H1 (cell line): ENCODE data around the gene CCDC74A. TPM values are rescaled to one million over a fixed set of nuclear protein-coding genes. Genes with fewer than 3 reads are reported as not detected.

ENCODE experiments used
- BRCA1 ChIP-seq: IDR thresholded peaks from 2 replicates; pipeline ENCODE4 v1.6.1; 2012; ENCODE audit warnings: low read depth, low read length, improper control_type of control experiment
- CBX8 ChIP-seq: fragments of 300-800, 300-1000 bp; sonication (generic); IDR thresholded peaks from 2 replicates; pipeline ENCODE4 v1.7.1; 2016; ENCODE audit warnings: low read depth, low read length, borderline replicate concordance
- CHD7 ChIP-seq: fragments of 300-600 bp; sonication (generic); IDR thresholded peaks from 2 replicates; pipeline ENCODE4 v1.7.1; 2012; ENCODE audit warnings: low read length, moderate library complexity, mild to moderate bottlenecking, inconsistent platforms; ENCODE audit not compliant: insufficient replicate concordance
- MAFK ChIP-seq: IDR thresholded peaks from 2 replicates; pipeline ENCODE4 v1.6.1; 2012; ENCODE audit warnings: low read depth, mild to moderate bottlenecking, improper control_type of control experiment, low read length
- NRF1 ChIP-seq: IDR thresholded peaks from 2 replicates; pipeline ENCODE4 v1.6.1; 2011; ENCODE audit warnings: mild to moderate bottlenecking, low read depth, low read length, improper control_type of control experiment
- RBBP5 ChIP-seq: IDR thresholded peaks from 2 replicates; pipeline ENCODE4 v1.7.1; 2012; ENCODE audit warnings: low read depth, mild to moderate bottlenecking, inconsistent platforms, low read length, moderate library complexity, borderline replicate concordance
- RXRA ChIP-seq: IDR thresholded peaks from 2 replicates; pipeline ENCODE4 v1.6.1; 2011; ENCODE audit warnings: low read depth, mild to moderate bottlenecking, low read length, moderate library complexity; ENCODE audit not compliant: insufficient read depth
- SIX5 ChIP-seq: IDR thresholded peaks from 2 replicates; pipeline ENCODE4 v1.6.1; 2011; ENCODE audit warnings: mild to moderate bottlenecking, low read depth, low read length
- SP2 ChIP-seq: IDR thresholded peaks from 2 replicates; pipeline ENCODE4 v1.6.1; 2012; ENCODE audit warnings: mild to moderate bottlenecking, low read length, inconsistent platforms
- SP4 ChIP-seq: IDR thresholded peaks from 2 replicates; pipeline ENCODE4 v1.6.1; 2012; ENCODE audit warnings: low read length, inconsistent platforms
- SUZ12 ChIP-seq: fragments of 200-600 bp; sonication (generic); IDR thresholded peaks from 2 replicates; pipeline ENCODE4 v1.6.1; 2012; ENCODE audit warnings: mild to moderate bottlenecking, inconsistent platforms, low read length, moderate library complexity, mixed read lengths
- TCF12 ChIP-seq: IDR thresholded peaks from 2 replicates; pipeline ENCODE4 v1.6.1; 2011; ENCODE audit warnings: low read depth, mild to moderate bottlenecking, low read length
- polyA plus RNA-seq, 7 experiments: library from polyadenylated mRNA; depleted of rRNA in 3 of 7; stranded (reverse) in 5 of 7; unstranded in 2 of 7; fragments of >200 nt in 5 of 7; fragments of 200-250 nt in 2 of 7; gene quantifications; 1 replicate in 5 of 7; 2 replicates in 1 of 7; 4 replicates in 1 of 7; pipeline versions ENCODE4 v1.2.1 to v1.2.3, GENCODE V29; 2011 to 2013; ENCODE audit warnings: missing spikeins in 2 of 7, mixed read lengths in 2 of 7
- total RNA-seq: library from RNA; stranded (reverse); fragmentation: NEBNext Ultra II Directional; extraction: Animal tissue kit (Norgen Biotek cat#: 25700); gene quantifications from 2 replicates; pipeline ENCODE4 v1.2.1, GENCODE V29; 2021
- TF ChIP-seq, protein P1 (sequence below): IDR thresholded peaks from 2 replicates; pipeline ENCODE4 v1.6.1; 2011; ENCODE audit warnings: low read depth, mild to moderate bottlenecking, low read length; ENCODE audit not compliant: insufficient read depth

The CCDC74A gene
- total and polyA plus RNA-seq, 2 of the 8 experiments (the other 6 are each of a cell fraction or from before 2014, with no cell fraction given): 18.1 to 21.0 TPM

- TF ChIP-seq CHD7 (no peak), SP4 (no peak), NRF1 (no peak), RXRA (no peak), RBBP5 (no peak), BRCA1 (no peak), CBX8 (no peak), TCF12 (no peak), SP2 (no peak), SIX5 (no peak), SUZ12 (no peak), MAFK (no peak)
- TF ChIP-seq, protein P1, sequence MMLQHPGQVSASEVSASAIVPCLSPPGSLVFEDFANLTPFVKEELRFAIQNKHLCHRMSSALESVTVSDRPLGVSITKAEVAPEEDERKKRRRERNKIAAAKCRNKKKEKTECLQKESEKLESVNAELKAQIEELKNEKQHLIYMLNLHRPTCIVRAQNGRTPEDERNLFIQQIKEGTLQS: no peak
Measured at GRCh38 chr2:131566371-131566770, 38.7 kb downstream of the CCDC74A start (continued).
